Islet of Langerhans (tissue), 1 donor: ENCODE results near the gene ZMYND19.
"Not testable (repeated sequence)": the region's sequence is repeated elsewhere in the genome, so short reads cannot be mapped to it uniquely, and the experiment has no call there.

Source experiments
- FAIRE-seq: peaks from one replicate; lab custom pipeline; 2011; peaks lifted over from hg19 to GRCh38; lab: Jason Lieb, UNC

ZMYND19 gene

GRCh38 chr9:137586854-137587253 lies 3.5 kb downstream of the ZMYND19 start:
- no peak for FAIRE-seq

- FAIRE-seq, result no peak
Observed at GRCh38 chr9:137583957-137584356, 6.4 kb downstream of the ZMYND19 start.

GRCh38 chr9:137583347-137583746 lies 7.0 kb downstream of the ZMYND19 start:
- no peak for FAIRE-seq

GRCh38 chr9:137582286-137582860 lies 7.9 kb downstream of the ZMYND19 start:
- no peak for FAIRE-seq

GRCh38 chr9:137581361-137582285 lies 8.7 kb downstream of the ZMYND19 start:
- no peak for FAIRE-seq

- FAIRE-seq, result no peak
Observed at GRCh38 chr9:137580954-137581322, 9.4 kb downstream of the ZMYND19 start.

- no peak for FAIRE-seq
Observed at GRCh38 chr9:137580209-137580953, 9.9 kb downstream of the ZMYND19 start.

GRCh38 chr9:137579259-137579604 lies 11.1 kb downstream of the ZMYND19 start:
- FAIRE-seq, result no peak

- no peak for FAIRE-seq
Observed at GRCh38 chr9:137578518-137579258, 11.6 kb downstream of the ZMYND19 start, which contains the start of gene DPH7. TSS of gene DPH7 (minus strand) at chr9:137578925. CDS start at chr9:137578777, 148 bp downstream.

- no peak for FAIRE-seq
Observed at GRCh38 chr9:137575716-137576411, 14.4 kb downstream of the ZMYND19 start.

- no peak for FAIRE-seq
Observed at GRCh38 chr9:137575364-137575715, 15.0 kb downstream of the ZMYND19 start.

GRCh38 chr9:137574192-137574591 lies 16.1 kb downstream of the ZMYND19 start:
- FAIRE-seq, result no peak

- no peak for FAIRE-seq
Observed at GRCh38 chr9:137570566-137570965, 19.7 kb downstream of the ZMYND19 start.

GRCh38 chr9:137569609-137570203 lies 20.6 kb downstream of the ZMYND19 start:
- FAIRE-seq, result no peak

- FAIRE-seq, result not testable (repeated sequence)
Observed at GRCh38 chr9:137568445-137568844, 21.9 kb downstream of the ZMYND19 start.

- FAIRE-seq, result no peak
Observed at GRCh38 chr9:137564817-137565411, 25.4 kb downstream of the ZMYND19 start.

GRCh38 chr9:137564134-137564533 lies 26.2 kb downstream of the ZMYND19 start:
- FAIRE-seq, result no peak

- no peak for FAIRE-seq
Observed at GRCh38 chr9:137558127-137558526, 32.2 kb downstream of the ZMYND19 start.

- FAIRE-seq, result no peak
Observed at GRCh38 chr9:137556069-137556838, 34.1 kb downstream of the ZMYND19 start.

- FAIRE-seq, result no peak
Observed at GRCh38 chr9:137555179-137555578, 35.1 kb downstream of the ZMYND19 start.
